HL-60/S4 treated with retinoic acid at 250 ng/mL for 4 days and 3 days (cell line): ENCODE measurements around the gene ADGRD1.
"Not testable (repeated sequence)": the region's sequence is repeated elsewhere in the genome, so short reads cannot be mapped to it uniquely, and the experiment has no call there.

Source experiments
- in situ Hi-C: fragments of 300-500 bp; cut with MboI; formaldehyde crosslinking; loops from 2 replicates; pipeline ENCODE4 v1.7.0; 2022; ENCODE audit warnings: low sequenced_read_pairs

The ADGRD1 gene

DNA sequence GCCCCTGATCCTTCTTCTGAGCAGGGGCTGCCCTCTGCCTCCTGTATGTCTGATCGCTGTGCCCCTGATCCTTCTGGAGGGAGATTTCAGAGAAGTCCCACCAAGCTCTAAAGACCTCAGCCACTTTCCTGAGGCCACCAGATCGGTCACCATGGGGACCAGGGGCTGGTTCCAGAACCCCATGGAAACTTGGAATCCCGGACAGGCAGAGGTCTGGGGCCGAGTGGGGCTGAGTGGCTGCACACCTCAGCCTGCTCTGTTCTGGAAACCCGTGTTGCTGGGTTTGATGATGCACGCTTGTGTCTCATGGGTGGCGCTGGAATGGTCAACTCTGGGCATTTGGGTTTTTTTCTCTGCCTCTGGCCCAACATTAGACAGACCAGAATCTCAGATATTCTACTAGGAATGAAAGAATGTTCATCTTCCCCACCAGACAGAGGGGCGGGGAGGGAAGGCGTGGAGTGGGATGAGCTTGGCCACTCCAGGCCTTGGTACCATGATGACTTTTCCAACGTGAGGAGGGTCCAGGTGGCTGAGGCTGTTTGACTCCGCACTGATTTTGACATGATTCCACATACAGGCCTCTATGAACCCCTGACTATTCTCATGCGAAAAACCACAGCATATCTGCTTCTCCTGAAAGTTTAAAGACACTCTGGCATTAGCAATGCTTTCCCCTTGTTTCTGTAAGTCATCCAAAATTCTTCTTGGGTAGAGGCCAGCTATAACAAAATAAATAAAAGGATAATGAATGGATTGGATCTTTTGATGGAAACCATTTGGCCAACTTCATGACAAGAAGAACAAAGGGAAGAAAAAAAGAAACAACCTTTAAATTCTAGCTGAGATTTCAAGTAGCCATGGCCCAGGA, 114.5 kb downstream of the ADGRD1 start:
- in situ Hi-C loops = no loop called here

- in situ Hi-C loops = not testable (repeated sequence)
Measured at GRCh38 chr12:131068926-131069720, 115.4 kb downstream of the ADGRD1 start.

DNA sequence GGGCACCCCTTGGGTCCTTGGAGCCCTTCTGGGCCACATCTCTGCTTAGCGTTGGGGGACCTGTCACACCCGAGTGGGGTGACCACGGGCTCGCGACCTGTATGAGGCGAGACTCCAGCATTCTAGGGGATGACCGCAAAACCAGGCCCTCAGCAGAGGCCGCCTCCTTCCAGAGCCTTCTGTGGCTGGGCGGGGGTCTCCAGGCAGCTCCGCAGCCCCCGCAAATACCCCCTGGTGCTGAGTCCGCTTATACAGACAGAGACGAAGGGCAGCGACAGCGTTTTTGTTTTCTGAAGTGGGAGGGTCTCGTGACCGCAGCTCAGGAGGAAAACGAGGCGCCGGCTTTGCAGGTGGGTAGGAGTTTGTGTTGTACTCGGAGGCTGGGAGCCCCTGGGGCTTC, 116.4 kb downstream of the ADGRD1 start:
- in situ Hi-C loops = not testable (repeated sequence)

GRCh38 chr12:131070668-131071067, 117.0 kb downstream of the ADGRD1 start:
- in situ Hi-C loops = not testable (repeated sequence)

- in situ Hi-C loops = not testable (repeated sequence)
Measured at GRCh38 chr12:131071234-131071820, 117.6 kb downstream of the ADGRD1 start.

GRCh38 chr12:131071950-131072349, 118.2 kb downstream of the ADGRD1 start:
- in situ Hi-C loops = not testable (repeated sequence)

- in situ Hi-C loops = no loop called here
Measured at GRCh38 chr12:131072451-131073230, 118.9 kb downstream of the ADGRD1 start.

DNA sequence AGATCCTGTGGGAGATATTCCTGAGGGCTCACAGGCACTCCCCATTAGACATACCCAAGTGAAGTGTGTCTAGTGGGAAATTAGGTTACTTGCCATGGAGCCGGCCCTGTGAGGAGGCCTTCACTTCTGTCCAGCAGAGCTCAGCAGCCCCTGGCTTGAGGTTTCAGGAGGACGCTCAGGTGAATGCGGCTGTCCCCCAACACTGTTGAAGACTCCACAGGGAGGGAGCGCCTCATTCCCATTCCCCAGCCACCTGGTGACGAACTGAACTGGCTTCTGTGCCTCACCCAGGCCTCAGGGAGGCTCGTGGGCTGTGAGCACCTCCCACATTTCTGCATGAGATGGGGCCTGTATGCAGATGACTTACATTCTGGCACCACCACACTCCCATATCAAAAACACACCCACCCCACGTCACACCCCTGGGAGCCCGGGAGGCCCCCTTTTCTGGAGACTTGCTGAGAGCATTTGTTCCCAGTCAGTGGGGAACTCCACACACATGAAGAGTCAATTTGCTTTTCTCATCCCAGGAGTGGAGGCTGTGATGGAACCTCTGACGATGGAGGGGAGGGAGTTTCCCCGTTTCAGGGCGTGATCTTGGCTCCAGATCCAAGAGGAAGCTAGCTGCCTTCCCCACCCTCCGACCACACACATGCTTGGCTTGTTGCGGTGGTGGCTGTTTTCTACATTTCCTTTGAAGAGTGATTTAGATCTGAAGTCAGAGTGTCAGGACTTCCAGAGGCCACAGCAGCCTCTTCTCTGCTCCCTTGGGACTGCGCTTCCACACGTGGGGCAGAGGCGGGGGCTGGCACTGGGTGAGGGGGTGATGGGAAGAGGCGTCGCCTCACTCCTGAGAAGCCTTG, 120.7 kb downstream of the ADGRD1 start:
- in situ Hi-C loops = no loop called here

GRCh38 chr12:131075194-131075593, 121.5 kb downstream of the ADGRD1 start:
- in situ Hi-C loops = no loop called here

DNA sequence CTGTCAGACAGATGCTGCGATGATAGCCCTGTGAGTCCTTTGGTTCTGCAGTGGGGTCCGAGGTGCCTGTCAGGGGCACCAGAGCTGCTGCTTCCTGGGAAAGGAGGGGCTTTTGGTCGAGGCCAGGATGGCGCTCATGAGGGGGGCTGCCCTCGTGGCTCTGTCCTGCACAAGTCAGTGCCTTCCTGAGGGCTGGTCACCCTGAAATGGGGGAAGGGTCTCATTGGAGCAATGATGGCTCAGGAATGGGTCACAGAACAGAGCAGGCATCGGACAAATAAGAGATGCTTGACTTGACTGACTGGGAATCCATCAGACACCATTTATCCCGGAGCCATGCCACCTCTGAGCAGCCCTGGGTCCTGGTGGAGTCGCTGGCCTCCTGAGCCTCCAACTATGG, 121.9 kb downstream of the ADGRD1 start:
- in situ Hi-C loops = no loop called here

DNA sequence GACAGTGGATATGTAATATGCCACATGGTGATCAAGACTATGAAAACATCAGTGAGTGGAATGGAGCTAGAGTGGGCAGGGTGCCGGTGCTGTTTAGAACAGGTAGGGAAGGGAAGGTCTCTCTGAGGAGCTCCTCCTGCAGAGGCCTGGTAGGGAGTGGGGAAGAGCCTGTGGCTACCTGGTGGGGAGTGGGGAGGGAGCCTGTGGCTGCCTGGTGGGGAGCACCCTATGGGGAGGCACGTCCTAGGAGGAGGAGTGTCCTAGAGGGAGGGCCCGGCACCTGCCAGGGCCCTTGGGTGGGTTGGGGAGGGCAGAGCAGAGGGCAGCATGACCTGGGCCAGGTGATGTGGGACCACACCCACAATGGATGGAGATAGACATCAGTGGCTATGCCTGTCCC, 122.6 kb downstream of the ADGRD1 start:
- in situ Hi-C loops = no loop called here

DNA sequence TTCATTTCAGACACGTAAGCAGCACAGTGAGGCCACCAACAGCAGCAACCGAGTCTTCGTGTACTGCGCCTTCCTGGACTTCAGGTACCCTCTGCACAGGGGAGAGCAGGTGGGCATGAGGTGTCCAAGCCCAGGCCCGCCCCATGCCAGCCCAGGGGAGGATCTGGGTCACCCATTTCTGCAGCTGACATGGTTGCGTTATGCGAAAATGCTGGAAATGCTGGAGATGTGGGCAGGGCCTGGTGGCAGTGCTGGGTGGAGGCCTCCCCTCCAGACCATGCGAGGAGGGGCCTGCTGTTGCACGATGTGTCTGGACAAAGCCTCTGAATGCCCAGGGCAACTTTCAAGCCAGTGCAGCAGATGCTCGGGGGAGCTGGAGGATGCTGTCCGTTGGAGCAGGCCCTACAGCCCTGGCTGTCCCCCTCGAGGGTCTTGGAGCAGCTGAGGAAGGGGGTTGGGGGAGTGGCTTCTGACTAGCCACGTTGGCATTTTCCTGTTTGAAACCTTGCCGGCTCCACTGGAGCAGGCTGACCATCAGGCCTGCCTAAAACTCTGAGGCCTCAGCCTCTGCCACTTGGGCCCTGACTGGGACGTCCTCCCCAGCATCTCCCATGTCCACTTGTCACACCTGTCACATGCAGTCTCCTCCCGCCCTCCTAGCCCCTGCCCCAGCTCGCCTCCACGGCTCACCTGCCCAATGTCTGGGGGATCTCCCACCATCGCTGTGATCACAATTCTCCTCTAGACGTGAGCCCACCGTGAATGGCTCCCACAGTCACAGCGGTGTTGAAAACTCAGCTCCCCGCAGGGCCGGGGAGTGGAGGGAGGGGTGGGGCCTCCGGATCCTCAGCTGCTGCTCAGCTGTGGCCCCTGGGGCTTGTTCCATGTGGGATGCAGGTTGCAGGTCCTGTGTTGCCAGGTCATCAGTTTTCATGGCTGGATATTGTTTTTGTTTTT, 123.4 kb downstream of the ADGRD1 start:
- in situ Hi-C loops = no loop called here

GRCh38 chr12:131077931-131078391, 124.3 kb downstream of the ADGRD1 start:
- in situ Hi-C loops = no loop called here

DNA sequence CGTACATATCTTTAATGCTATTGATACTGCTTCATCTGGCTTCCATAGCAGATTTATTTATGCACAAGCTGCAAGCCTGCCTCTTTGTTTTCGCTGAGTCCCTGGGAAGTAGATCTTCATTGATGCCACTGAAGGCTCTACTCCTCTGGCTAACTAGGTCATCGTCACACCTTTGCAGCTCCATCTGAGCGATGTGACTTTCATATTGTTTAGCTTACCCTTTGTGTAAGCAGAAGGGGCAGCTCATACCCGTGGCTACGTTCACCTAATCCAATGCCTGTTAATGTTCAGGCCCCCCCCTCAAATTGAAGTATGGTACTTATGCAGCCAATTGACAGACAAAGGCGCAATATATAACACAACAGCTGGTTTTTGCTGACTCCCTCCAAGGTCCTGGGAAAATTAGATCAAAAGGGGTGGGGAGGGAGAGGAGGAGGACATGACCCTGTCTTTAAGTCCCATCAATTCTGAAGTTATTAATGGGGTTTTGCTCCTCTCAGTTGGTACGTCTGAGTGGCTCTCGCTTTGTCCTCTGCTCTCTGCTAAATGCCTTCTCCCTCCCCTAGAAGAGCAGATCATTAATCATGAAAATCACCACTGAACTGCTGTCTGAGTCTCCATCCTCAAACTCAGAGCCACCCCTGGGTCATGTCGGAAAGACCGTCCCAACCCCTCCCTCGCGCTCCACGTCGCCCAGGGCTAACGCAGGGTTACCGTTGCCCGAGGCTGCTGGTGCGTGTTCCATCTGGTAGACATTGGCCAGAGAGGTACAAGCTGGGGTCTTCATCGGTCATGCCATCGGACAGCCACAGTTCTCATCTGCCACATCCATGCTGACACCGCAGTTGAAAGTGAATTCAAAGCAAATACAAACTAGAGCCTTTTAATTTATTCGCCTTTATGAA, 128.8 kb downstream of the ADGRD1 start:
- in situ Hi-C loops = no loop called here

DNA sequence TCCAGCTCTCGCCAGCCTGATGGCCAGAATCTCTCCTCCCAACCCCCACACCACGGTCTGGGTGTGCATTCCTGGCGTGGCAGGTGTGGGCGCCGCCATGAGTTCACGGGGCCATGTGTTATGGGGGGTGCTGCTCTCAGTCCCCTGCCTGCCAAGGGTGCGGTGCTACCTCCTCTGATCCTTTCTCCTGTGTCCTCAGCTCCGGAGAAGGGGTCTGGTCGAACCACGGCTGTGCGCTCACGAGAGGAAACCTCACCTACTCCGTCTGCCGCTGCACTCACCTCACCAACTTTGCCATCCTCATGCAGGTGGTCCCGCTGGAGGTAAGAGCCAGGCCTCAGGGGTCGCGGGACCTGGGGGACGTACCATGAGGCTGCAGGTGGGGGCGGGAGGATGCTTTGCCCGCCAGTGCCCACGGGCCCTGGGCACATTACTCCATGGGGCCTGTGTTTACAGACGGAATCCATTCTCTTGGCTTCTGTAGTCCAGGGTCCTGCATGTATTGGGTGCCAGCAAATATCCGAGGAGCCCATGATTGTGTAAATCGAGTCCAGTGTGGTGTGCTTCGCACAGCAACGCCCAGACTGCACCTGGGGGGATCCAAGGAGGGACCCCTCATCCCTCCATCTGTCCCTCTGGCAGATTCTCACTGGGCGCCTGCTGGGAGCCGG, 130.8 kb downstream of the ADGRD1 start:
- in situ Hi-C loops = no loop called here

GRCh38 chr12:131085125-131085815, 131.6 kb downstream of the ADGRD1 start:
- in situ Hi-C loops = no loop called here
